K562 (cell line): ENCODE measurements around the gene PSMA2. TPM values are rescaled to one million over a fixed set of nuclear protein-coding genes. Genes with fewer than 3 reads are reported as not detected.

Source experiments
- ATAC-seq: fragments of 200-7000 bp; cut with Tn5 transposase; 3 replicates; pipeline ENCODE4 v1.9.1; 2020; ENCODE audit warnings: moderate library complexity
- BruUV-seq: library from RNA; stranded (reverse); fragments of 400-500 nt; replicated peaks from 2 replicates; lab custom pipeline; 2021; lab: Mats Ljungman, UMichigan
- CTCF ChIA-PET: fragments of 300-600 bp; formaldehyde crosslinking; extraction: SDS; loops from one replicate; lab custom pipeline; 2021; ENCODE audit warnings: low intra/inter-chr PET ratio; lab: Yijun Ruan, JAX
- POLR2A ChIA-PET: fragments of 300-600, 350-650 bp; sonication (Branson Sonifier 250); formaldehyde crosslinking; extraction: SDS; loops from one replicate; lab custom pipeline; 2021; ENCODE audit warnings: antibody characterized with exemption, inconsistent platforms; lab: Yijun Ruan, JAX
- DNase-seq, 4 experiments: peaks; one replicate each; pipeline versions ENCODE4 v3.0.0 to v3.0.0-alpha.2; 2011 to 2018; ENCODE audit warnings: low spot score in 3 of 4, mixed read lengths in 3 of 4; ENCODE audit errors: extremely low read depth in 1 of 4
- FAIRE-seq: peaks from 2 replicates; lab custom pipeline; 2011; peaks lifted over from hg19 to GRCh38; lab: Jason Lieb, UNC
- H2AFZ ChIP-seq: 2 replicates; pipeline ENCODE4 v1.6.0; 2011; ENCODE audit warnings: low read depth, low read length, control low read depth, inconsistent platforms
- H3K27ac ChIP-seq: fragments of 200-600 bp; 3 replicates; pipeline ENCODE4 v1.8.0; 2011; ENCODE audit warnings: low read depth, mild to moderate bottlenecking, control low read depth, inconsistent platforms, low read length, moderate library complexity, mixed read lengths; ENCODE audit errors: extremely low read depth
- H3K27me3 ChIP-seq, 2 experiments: fragments of 300-600 bp in 1 of 2; 2 replicates in 1 of 2; 3 replicates in 1 of 2; pipeline versions ENCODE4 v1.6.0 to v1.8.0; 2011; ENCODE audit warnings: inconsistent platforms in 2 of 2, low read length in 2 of 2, mild to moderate bottlenecking in 1 of 2, mixed read lengths in 1 of 2, moderate library complexity in 1 of 2; ENCODE audit not compliant: control insufficient read depth in 2 of 2, insufficient read depth in 2 of 2
- H3K36me3 ChIP-seq: fragments of 300-600 bp; 3 replicates; pipeline ENCODE4 v1.8.0; 2011; ENCODE audit warnings: mild to moderate bottlenecking, low read length, inconsistent platforms; ENCODE audit not compliant: control insufficient read depth, insufficient read depth
- H3K4me1 ChIP-seq, 2 experiments: fragments of 200-600 bp in 1 of 2; replicated peaks in 1 of 2; 2 replicates in 1 of 2; 3 replicates in 1 of 2; pipeline versions ENCODE4 v1.5.1 to v1.8.0; 2011; ENCODE audit warnings: inconsistent platforms in 2 of 2, low read length in 2 of 2, mild to moderate bottlenecking in 1 of 2, mixed read lengths in 1 of 2, moderate library complexity in 1 of 2; ENCODE audit not compliant: control insufficient read depth in 2 of 2, insufficient read depth in 2 of 2
- H3K4me2 ChIP-seq: 2 replicates; pipeline ENCODE4 v1.6.1; 2011; ENCODE audit warnings: low read length, control low read depth, inconsistent platforms, mixed read lengths; ENCODE audit not compliant: insufficient read depth
- H3K4me3 ChIP-seq: fragments of 200-600 bp; sonication (generic), shearing (Covaris generic); 2 replicates; pipeline ENCODE4 v1.5.1; 2016; ENCODE audit warnings: control low read depth, inconsistent platforms
- H3K79me2 ChIP-seq: fragments of 200-600 bp; 3 replicates; pipeline ENCODE4 v1.8.0; 2011; ENCODE audit warnings: low read length, inconsistent platforms; ENCODE audit not compliant: control insufficient read depth, insufficient read depth
- H3K9ac ChIP-seq, 2 experiments: 2 replicates each; pipeline versions ENCODE4 v1.6.0 to v1.6.1; 2011; ENCODE audit warnings: low read depth in 2 of 2, low read length in 2 of 2, control low read depth in 1 of 2, inconsistent platforms in 1 of 2, mild to moderate bottlenecking in 1 of 2, mixed read lengths in 1 of 2; ENCODE audit not compliant: insufficient read depth in 1 of 2
- H3K9me1 ChIP-seq: one replicate; pipeline ENCODE4 v1.6.0; 2011; ENCODE audit warnings: inconsistent platforms, mild to moderate bottlenecking, low read length, moderate library complexity; ENCODE audit not compliant: control insufficient read depth, insufficient read depth
- H3K9me3 ChIP-seq: replicated peaks from 2 replicates; pipeline ENCODE4 v1.5.1; 2011; ENCODE audit warnings: low read depth, low read length, inconsistent platforms; ENCODE audit not compliant: control insufficient read depth, insufficient read depth
- H4K20me1 ChIP-seq: replicated peaks from 2 replicates; pipeline ENCODE4 v1.6.1; 2011; ENCODE audit warnings: low read length, inconsistent platforms, mixed read lengths; ENCODE audit not compliant: control insufficient read depth, insufficient read depth
- CEBPB ChIP-seq: fragments of 450-650 bp; IDR thresholded peaks from 2 replicates; pipeline ENCODE4 v1.6.1; 2016; ENCODE audit warnings: missing genetic modification characterization, missing compliant biosample characterization
- CHCHD3 ChIP-seq: fragments of 250-450 bp; sonication (Bioruptor Pico); IDR thresholded peaks from 2 replicates; pipeline ENCODE4 v2.1.2; 2022; ENCODE audit warnings: mild to moderate bottlenecking
- FIP1L1 ChIP-seq: fragments of 200-400 bp; formaldehyde crosslinking; IDR thresholded peaks from 2 replicates; pipeline ENCODE4 v1.6.1; 2018; ENCODE audit warnings: mild to moderate bottlenecking, low read depth, low read length; ENCODE audit not compliant: poor library complexity, severe bottlenecking
- HOXB6 ChIP-seq: fragments of 250-450 bp; sonication (Bioruptor Pico); IDR thresholded peaks from 2 replicates; pipeline ENCODE4 v1.5.1; 2022; ENCODE audit warnings: mild to moderate bottlenecking, borderline replicate concordance
- NFATC3 ChIP-seq: fragments of 450-650 bp; IDR thresholded peaks from 2 replicates; pipeline ENCODE4 v1.6.1; 2017; ENCODE audit warnings: mild to moderate bottlenecking
- PATZ1 ChIP-seq: fragments of 250-450 bp; sonication (Bioruptor Pico); IDR thresholded peaks from 2 replicates; pipeline ENCODE4 v1.5.0; 2020; ENCODE audit warnings: mild to moderate bottlenecking, borderline replicate concordance
- XRCC3 ChIP-seq: fragments of 450-650 bp; IDR thresholded peaks from 2 replicates; pipeline ENCODE4 v1.6.1; 2017; ENCODE audit warnings: mild to moderate bottlenecking, moderate library complexity
- WGBS: fragments of 100-300 bp; shearing (Covaris generic); methylation state at CpG from one replicate; pipeline ENCODE4 v1.1.6; 2016; ENCODE audit warnings: low coverage, mixed read lengths; ENCODE audit not compliant: insufficient coverage; ENCODE audit errors: missing lambda C conversion rate; 5-methylcytosine and 5-hydroxymethylcytosine counted together
- in situ Hi-C: fragments of 300-500 bp; cut with MboI; formaldehyde crosslinking; loops from 4 replicates; pipeline ENCODE4 v1.15.0; 2018; ENCODE audit warnings: inconsistent platforms, mixed read lengths
- intact Hi-C: fragments of 100-400 bp; cut with micrococcal nuclease; formaldehyde crosslinking; loops from 2 replicates; pipeline ENCODE4 v1.14.2; 2022
- polyA plus RNA-seq, 8 experiments: library from polyadenylated mRNA; depleted of rRNA in 4 of 8; stranded (reverse) in 5 of 8; unstranded in 3 of 8; fragments of >200 nt; fragmentation: Nextera tagmentation in 2 of 8; fragmentation: Illumina TruSeq in 1 of 8; extraction: Ambion mirVana in 2 of 8; extraction: Trizol in 1 of 8; gene quantifications; 2 replicates each; pipeline versions ENCODE4 v1.2.1 to v1.2.3, GENCODE V29; 2011 to 2014; ENCODE audit warnings: inconsistent platforms in 1 of 8, missing spikeins in 1 of 8
- total RNA-seq, 7 experiments: library from RNA; depleted of rRNA in 6 of 7; stranded (reverse); fragments of >200 nt in 6 of 7; fragmentation: Illumina TruSeq in 2 of 7; extraction: Trizol in 2 of 7; gene quantifications; 2 replicates each; pipeline versions ENCODE4 v1.2.1 to v1.2.3, GENCODE V29; 2011 to 2021; ENCODE audit warnings: low replicate concordance in 1 of 7
- TF ChIP-seq, protein P1 (sequence below): sonication (generic); formaldehyde crosslinking; IDR thresholded peaks from 2 replicates; pipeline ENCODE4 v1.8.1; 2023; ENCODE audit warnings: mild to moderate bottlenecking, missing genetic modification reagents

PSMA2 gene
- total and polyA plus RNA-seq, 9 of the 15 experiments (the other 6 are each of a cell fraction or from before 2014, with no cell fraction given) = 91.7 to 1,070 (median 213) TPM

- Histone ChIP-seq H4K20me1 (peaks cover 10% of the 10 kb centered on the region; the same call in 1 of the 2 replicates), H3K9ac (no peak overlapping the region), H3K27ac (no peak overlapping the region), H3K4me2 (no peak overlapping the region), H2AFZ (no peak overlapping the region), H3K27me3 (no peaks in the 10 kb centered on the region), H3K4me3 (no peak overlapping the region), H3K36me3 (peaks cover 93% of the 10 kb centered on the region), H3K9me1 (no peaks in the 10 kb centered on the region), H3K4me1 (peaks cover 0 to 19% of the 10 kb centered on the region in 2 experiments; a peak in 3 of 5 replicates), H3K79me2 (peaks cover 61% of the 10 kb centered on the region), H3K9me3 (no peaks in the 10 kb centered on the region)
- ChIA-PET CTCF (no interaction called here), POLR2A (no interaction called here)
- FAIRE-seq (no peak), ATAC-seq (no peak), DNase-seq (no peak)
- in situ Hi-C loops (loop anchor here (25.0 kb wide), 1 partner anchor 337 kb away; no protein-coding TSS in a partner anchor), intact Hi-C loops (no loop called here)
- TF ChIP-seq, protein P1, sequence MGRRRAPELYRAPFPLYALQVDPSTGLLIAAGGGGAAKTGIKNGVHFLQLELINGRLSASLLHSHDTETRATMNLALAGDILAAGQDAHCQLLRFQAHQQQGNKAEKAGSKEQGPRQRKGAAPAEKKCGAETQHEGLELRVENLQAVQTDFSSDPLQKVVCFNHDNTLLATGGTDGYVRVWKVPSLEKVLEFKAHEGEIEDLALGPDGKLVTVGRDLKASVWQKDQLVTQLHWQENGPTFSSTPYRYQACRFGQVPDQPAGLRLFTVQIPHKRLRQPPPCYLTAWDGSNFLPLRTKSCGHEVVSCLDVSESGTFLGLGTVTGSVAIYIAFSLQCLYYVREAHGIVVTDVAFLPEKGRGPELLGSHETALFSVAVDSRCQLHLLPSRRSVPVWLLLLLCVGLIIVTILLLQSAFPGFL = no peak
- TF ChIP-seq NFATC3 = no peak
- no TSS peak for BruUV-seq
- WGBS = 79% methylated on average over 1 of the region's 1 CpG
Measured at GRCh38 chr7:42925630-42926029, 6.3 kb downstream of the PSMA2 start.

DNA sequence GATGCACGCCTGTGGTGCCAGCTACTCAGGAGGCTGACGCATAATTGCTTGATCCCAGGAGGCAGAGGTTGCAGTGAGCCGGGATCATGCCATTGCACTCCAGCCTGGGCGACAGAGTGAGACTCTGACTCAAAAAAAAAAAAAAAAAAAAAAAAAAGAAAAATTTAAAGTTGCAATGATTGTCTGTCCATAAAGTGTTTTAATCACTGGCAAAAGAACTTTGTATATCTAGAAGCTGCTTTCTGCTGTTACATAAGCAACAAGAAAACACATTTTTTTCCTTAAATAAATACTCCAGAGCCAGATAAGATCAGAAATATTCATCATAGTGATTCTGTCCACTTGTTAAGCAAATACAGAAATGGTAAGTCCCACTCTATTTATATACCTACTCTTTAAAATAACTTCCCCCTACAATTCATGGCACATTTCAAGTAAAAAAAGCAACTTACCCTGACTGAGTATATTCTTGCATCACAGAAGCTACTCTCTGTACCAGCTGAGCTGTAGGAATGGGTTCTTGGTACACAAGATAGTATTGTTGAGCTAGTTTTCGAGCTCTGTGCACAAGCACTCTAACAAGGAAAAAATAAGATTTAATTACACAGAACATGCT lies 7.6 kb downstream of the PSMA2 start:
- in situ Hi-C loops = no loop called here
- Histone ChIP-seq H3K27ac (no peak overlapping the region), H3K4me1 (peaks cover 0 to 13% of the 10 kb centered on the region in 2 experiments; a peak in 2 of 5 replicates), H4K20me1 (peaks cover 4% of the 10 kb centered on the region; the same call in 1 of the 2 replicates), H3K9me1 (no peaks in the 10 kb centered on the region), H3K27me3 (no peaks in the 10 kb centered on the region), H3K36me3 (peaks cover 94% of the 10 kb centered on the region), H3K4me2 (no peak overlapping the region), H3K9me3 (no peaks in the 10 kb centered on the region), H3K4me3 (no peak overlapping the region), H3K9ac (no peak overlapping the region), H2AFZ (no peak overlapping the region), H3K79me2 (peaks cover 48% of the 10 kb centered on the region)
- DNase-seq = no peak
- intact Hi-C loops = no loop called here
- FAIRE-seq = no peak
- ChIA-PET CTCF (no interaction called here), POLR2A (interaction anchor here (0.9 to 2.8 kb wide), 2 partner anchors 8 to 17 kb away, joined by 3 to 10 read pairs; partner anchors contain the start of genes MRPL32 and PSMA2)
- BruUV-seq = no TSS peak
- no peak for ATAC-seq
- WGBS = 94% methylated on average over 5 of the region's 5 CpGs
- TF ChIP-seq CHCHD3 (CRISPR knock-in tag) (no peak), FIP1L1 (no peak), HOXB6 (CRISPR knock-in tag) (no peak), CEBPB (tag) (no peak), PATZ1 (CRISPR knock-in tag) (no peak), XRCC3 (no peak)
